Lower leg skin (tissue), 4 donors: ENCODE data around the gene BCL3. TPM values are rescaled to one million over a fixed set of nuclear protein-coding genes. Genes with fewer than 3 reads are reported as not detected.
A peak's percentile ranks its signal among the peaks of the same experiment; 100 is the strongest.
"Not testable (repeated sequence)": the region's sequence is repeated elsewhere in the genome, so short reads cannot be mapped to it uniquely, and the experiment has no call there.

Source experiments
- DNase-seq, 2 donors: peaks; one replicate each; pipeline ENCODE4 v3.0.0-alpha.2; 2019; ENCODE audit warnings: low spot score in 2 of 2
- H3K4me3 ChIP-seq: fragments of 200-600 bp; sonication (generic); 2 replicates; pipeline ENCODE4 v1.5.1; 2017; ENCODE audit warnings: mild to moderate bottlenecking, low read depth; ENCODE audit not compliant: poor library complexity, severe bottlenecking
- CTCF ChIP-seq, 3 donors: fragments of 450-650 bp; IDR thresholded peaks; one replicate each; pipeline ENCODE4 v1.5.1; 2016; ENCODE audit warnings: antibody characterized with exemption in 3 of 3, mild to moderate bottlenecking in 3 of 3, moderate library complexity in 2 of 3
- POLR2A ChIP-seq, 2 donors: fragments of 450-650 bp; IDR thresholded peaks; one replicate each; pipeline ENCODE4 v1.6.1; 2016 to 2017; ENCODE audit warnings: antibody characterized with exemption in 2 of 2, mild to moderate bottlenecking in 1 of 2, moderate library complexity in 1 of 2
- WGBS, 2 donors: methylation state at CpG; one replicate each; pipeline ENCODE4 v1.1.5; 2018; 5-methylcytosine and 5-hydroxymethylcytosine counted together
- intact Hi-C: fragments of 100-400 bp; cut with DNase I; formaldehyde crosslinking; loops from one replicate; pipeline ENCODE4 v1.15.0; 2023; ENCODE audit warnings: low total_unique reads
- total RNA-seq, 4 donors: library from RNA; depleted of rRNA; stranded (reverse); fragments of >200 nt; gene quantifications; one replicate each; pipeline ENCODE4 v1.1.0, GENCODE V29; 2016

The BCL3 gene
- total RNA-seq, 4 donors from 2014 or later: 17.1 to 27.3 (median 19.0) TPM

GRCh38 chr19:44770550-44771257, 22.2 kb downstream of the BCL3 start:
- 17% methylated on average over 15 of the region's 15 CpGs for WGBS, 2 donors
- TF ChIP-seq CTCF (IDR thresholded peaks at IDR 0.05) (peak in 1 of 3 donors; percentile 89), POLR2A (IDR thresholded peaks at IDR 0.05) (no peak)
- H3K4me3 ChIP-seq: no peak overlapping the region
- intact Hi-C loops: loop anchor here (5.0 kb wide), 1 partner anchor 48 kb away; no protein-coding TSS in a partner anchor
- peak; percentile 94 to 98 for DNase-seq

- not testable (repeated sequence) for H3K4me3 ChIP-seq, DNase-seq
- intact Hi-C loops: loop anchor here (5.0 kb wide), 1 partner anchor 50 kb away; no protein-coding TSS in a partner anchor
- WGBS, 2 donors: 80 to 87% methylated on average over 18 of the region's 18 CpGs
Observed at GRCh38 chr19:44772144-44772543, 23.6 kb downstream of the BCL3 start.

- intact Hi-C loops: loop anchor here (5.0 kb wide), 1 partner anchor 51 kb away; no protein-coding TSS in a partner anchor
- H3K4me3 ChIP-seq: no peak overlapping the region
- no peak for DNase-seq
- TF ChIP-seq POLR2A (IDR thresholded peaks at IDR 0.05): no peak
- TF ChIP-seq CTCF (IDR thresholded peaks at IDR 0.05): no peak
- WGBS, 2 donors: 17 to 35% methylated on average over 3 of the region's 3 CpGs
Observed at GRCh38 chr19:44772959-44773358, 24.5 kb downstream of the BCL3 start.

GRCh38 chr19:44775676-44776240, 27.2 kb downstream of the BCL3 start:
- TF ChIP-seq POLR2A (IDR thresholded peaks at IDR 0.05): no peak
- TF ChIP-seq CTCF (IDR thresholded peaks at IDR 0.05): no peak
- 66 to 72% methylated on average over 6 of the region's 6 CpGs for WGBS, 2 donors
- DNase-seq: no peak
- intact Hi-C loops: no loop called here
- no peak overlapping the region for H3K4me3 ChIP-seq

GRCh38 chr19:44776402-44777096, 28.0 kb downstream of the BCL3 start:
- no peak overlapping the region for H3K4me3 ChIP-seq
- intact Hi-C loops: no loop called here
- DNase-seq: peak; percentile 85 to 92
- 52 to 70% methylated on average over 23 of the region's 23 CpGs for WGBS, 2 donors
- TF ChIP-seq CTCF (IDR thresholded peaks at IDR 0.05) (no peak), POLR2A (IDR thresholded peaks at IDR 0.05) (no peak)

- DNase-seq: peak; percentile 72 to 90
- intact Hi-C loops: no loop called here
- TF ChIP-seq POLR2A (IDR thresholded peaks at IDR 0.05): no peak
- TF ChIP-seq CTCF (IDR thresholded peaks at IDR 0.05): no peak
- 5 to 18% methylated on average over 10 to 26 of the region's 47 CpGs for WGBS, 2 donors
- peak within 1 kb of the TSS; percentile 25 for H3K4me3 ChIP-seq
Observed at GRCh38 chr19:44777715-44778347, 29.3 kb downstream of the BCL3 start, which contains the start of gene CBLC. Gene CBLC (plus strand): TSS chr19:44777890. CDS start chr19:44777932, 42 bp downstream.
